CMK (cell line): ENCODE results near the gene PRKAA1.
"Not testable (repeated sequence)": the region's sequence is repeated elsewhere in the genome, so short reads cannot be mapped to it uniquely, and the experiment has no call there.

ENCODE experiments used
- DNase-seq: peaks from one replicate; pipeline ENCODE4 v3.0.0-alpha.2; 2010; ENCODE audit warnings: low read depth

PRKAA1 gene

DNA sequence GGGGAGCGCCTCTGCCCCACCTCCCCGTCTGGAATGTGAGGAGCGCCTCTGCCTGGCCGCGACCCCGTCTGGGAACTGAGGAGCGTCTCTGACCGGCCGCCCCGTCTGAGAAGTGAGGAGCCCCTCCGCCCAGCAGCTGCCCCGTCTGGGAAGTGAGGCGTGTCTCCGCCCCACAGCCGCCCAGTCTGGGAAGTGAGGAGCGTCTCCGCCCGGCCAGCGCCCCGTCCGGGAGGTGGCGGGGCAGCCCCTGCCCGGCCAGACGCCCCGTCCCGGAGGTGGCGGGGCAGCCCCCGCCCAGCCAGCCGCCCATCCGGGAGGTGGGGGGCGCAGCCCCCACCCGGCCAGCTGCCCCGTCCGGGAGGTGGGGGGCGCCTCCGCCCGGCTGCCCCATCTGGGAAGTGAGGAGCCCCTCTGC lies 75.7 kb downstream of the PRKAA1 start:
- DNase-seq, result not testable (repeated sequence)

- no peak for DNase-seq
These were observed 78.1 kb downstream of the PRKAA1 start for GRCh38 chr5:40720069-40720468.

DNA sequence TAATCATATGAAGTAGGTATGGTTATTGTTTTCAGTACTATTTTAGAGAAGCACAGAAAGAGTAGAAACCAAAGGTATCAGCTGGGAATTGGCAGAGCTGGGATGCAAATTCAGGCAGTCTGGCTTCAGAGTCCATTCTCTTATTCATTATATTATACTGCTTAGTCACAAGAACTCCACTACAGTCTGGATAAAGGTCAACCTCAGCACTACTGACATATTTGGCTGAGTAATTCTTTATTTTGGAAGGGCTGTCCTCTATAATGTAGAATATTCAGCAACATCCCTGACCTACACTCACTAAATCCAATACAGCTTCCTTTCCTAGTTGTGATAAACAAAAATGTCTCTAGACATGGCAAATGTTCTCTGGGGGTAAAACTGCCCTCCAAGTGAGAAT lies 80.9 kb downstream of the PRKAA1 start:
- DNase-seq, result no peak

GRCh38 chr5:40716590-40716989 lies 81.6 kb downstream of the PRKAA1 start:
- DNase-seq, result no peak

GRCh38 chr5:40716000-40716399 lies 82.2 kb downstream of the PRKAA1 start:
- DNase-seq, result no peak

DNA sequence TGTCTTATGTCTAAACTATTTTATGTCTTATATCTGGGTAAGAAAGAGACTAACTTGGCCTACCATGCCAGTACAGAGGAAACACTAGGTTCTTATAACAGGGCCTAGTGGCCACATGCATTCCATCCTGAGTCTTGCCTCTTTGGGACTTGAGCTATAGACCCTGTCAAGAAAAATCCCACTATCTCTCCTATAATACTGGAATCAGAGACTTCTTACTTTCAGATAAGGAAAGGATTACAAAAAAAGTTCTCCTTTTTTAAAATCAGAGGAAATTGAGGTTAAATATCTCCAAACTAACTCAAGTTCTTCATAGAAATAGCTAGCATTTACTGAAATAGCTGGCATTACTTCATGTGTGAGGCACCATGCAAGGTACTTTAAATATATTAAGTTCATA lies 84.2 kb downstream of the PRKAA1 start:
- no peak for DNase-seq

DNA sequence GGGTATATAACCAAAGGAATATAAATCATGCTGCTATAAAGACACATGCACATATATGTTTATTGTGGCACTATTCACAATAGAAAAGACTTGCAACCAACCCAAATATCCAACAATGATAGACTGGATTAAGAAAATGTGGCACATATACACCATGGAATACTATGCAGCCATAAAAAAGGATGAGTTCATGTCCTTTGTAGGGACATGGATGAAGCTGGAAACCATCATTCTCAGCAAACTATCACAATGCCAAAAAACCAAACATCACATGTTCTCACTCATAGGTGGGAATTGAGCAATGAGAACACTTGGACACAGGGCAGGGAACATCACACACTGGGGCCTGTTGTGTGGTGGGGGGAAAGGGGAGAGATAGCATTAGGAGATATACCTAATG lies 87.6 kb downstream of the PRKAA1 start:
- not testable (repeated sequence) for DNase-seq
